ENCODE results near the gene GRIN2C. TPM values are rescaled to one million over a fixed set of nuclear protein-coding genes. Genes with fewer than 3 reads are reported as not detected.

Gene GRIN2C
- total and polyA plus RNA-seq, 9 of the 15 experiments (the other 6 are each of a cell fraction or from before 2014, with no cell fraction given) = under 0.01 to 0.33 (median 0.10) TPM; not detected in 2

DNA sequence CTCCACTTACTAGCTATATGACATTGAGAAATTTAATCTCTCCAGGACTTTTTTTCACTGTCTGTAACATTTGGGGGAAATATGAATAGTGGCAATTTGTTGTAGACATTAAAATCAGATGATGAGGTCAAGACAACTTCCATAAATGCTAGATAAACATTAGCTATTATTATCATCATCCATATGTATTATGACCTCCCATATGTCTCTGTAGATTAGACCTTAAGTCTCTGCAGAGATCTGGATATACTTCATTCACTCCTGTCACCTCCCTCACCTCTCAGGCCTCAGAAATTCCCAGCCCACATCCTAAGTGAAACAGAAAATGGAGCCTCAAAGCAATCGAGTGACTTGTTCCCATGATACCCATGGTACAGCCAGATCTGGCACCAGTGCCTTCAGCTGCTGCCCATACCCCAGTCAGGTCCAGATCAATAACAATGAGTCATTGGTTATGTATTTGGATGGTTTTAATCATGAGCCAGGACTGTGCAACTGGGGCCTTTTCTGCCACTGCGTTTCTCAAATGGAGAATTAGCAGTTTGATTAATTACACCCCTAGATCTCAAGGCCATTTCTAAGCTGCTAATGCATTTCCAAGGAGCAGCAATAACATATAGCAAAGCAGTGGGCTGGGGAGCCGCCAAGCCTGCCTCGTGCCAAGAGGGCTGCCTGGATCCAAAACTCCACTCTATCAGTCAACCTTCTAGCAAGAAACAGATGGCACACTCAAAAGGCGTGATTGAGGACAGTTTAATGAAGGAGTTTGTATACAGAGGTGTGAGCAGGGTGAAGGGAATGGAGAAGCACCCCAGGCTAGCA lies 15.7 kb upstream of the GRIN2C start (continued):
- no peak for TF ChIP-seq ESRRB (CRISPR knock-in tag; IDR thresholded peaks at IDR 0.05; ENCODE audit: borderline replicate concordance)
- TF ChIP-seq TCF3 (CRISPR knock-in tag; IDR thresholded peaks at IDR 0.05) = peak; percentile 33; the same call in 1 of the 2 replicates
- no peak; a peak in 1 of 6 replicates for TF ChIP-seq ZBTB11 (CRISPR knock-in tag; IDR thresholded peaks at IDR 0.05)
- TF ChIP-seq MYC (IDR thresholded peaks at IDR 0.05; ENCODE audit: low read depth, low read length) = no peak
- TF ChIP-seq MYC (CRISPR knock-in tag; IDR thresholded peaks at IDR 0.05; ENCODE audit: borderline replicate concordance, low read depth) = no peak
- no peak for TF ChIP-seq SRF (CRISPR knock-in tag; IDR thresholded peaks at IDR 0.05)
- TF ChIP-seq IRF1 (CRISPR knock-in tag; IDR thresholded peaks at IDR 0.05; ENCODE audit: borderline replicate concordance) = no peak
- no peak for TF ChIP-seq JUNB (CRISPR knock-in tag; conservative IDR thresholded peaks at IDR 0.05)
- no peak for TF ChIP-seq ZNF282 (CRISPR knock-in tag; IDR thresholded peaks at IDR 0.05)
- TF ChIP-seq, protein P1, sequence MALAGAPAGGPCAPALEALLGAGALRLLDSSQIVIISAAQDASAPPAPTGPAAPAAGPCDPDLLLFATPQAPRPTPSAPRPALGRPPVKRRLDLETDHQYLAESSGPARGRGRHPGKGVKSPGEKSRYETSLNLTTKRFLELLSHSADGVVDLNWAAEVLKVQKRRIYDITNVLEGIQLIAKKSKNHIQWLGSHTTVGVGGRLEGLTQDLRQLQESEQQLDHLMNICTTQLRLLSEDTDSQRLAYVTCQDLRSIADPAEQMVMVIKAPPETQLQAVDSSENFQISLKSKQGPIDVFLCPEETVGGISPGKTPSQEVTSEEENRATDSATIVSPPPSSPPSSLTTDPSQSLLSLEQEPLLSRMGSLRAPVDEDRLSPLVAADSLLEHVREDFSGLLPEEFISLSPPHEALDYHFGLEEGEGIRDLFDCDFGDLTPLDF (CRISPR knock-in tag; IDR thresholded peaks at IDR 0.05) = no peak
- no peak for TF ChIP-seq ZNF449 (CRISPR knock-in tag; IDR thresholded peaks at IDR 0.05)
- no peak for TF ChIP-seq FOXM1 (IDR thresholded peaks at IDR 0.05; ENCODE audit: low read depth)
- TF ChIP-seq FOXM1 (CRISPR knock-in tag; IDR thresholded peaks at IDR 0.05; ENCODE audit: low read depth) = 0 out of 2 replicates have a peak, but pooled peaks have one; percentile 29
- no peak for TF ChIP-seq ZEB2 (IDR thresholded peaks at IDR 0.05)
- no peak for TF ChIP-seq ZBTB17 (CRISPR knock-in tag; IDR thresholded peaks at IDR 0.05)
- TF ChIP-seq ID3 (CRISPR knock-in tag; IDR thresholded peaks at IDR 0.05) = no peak
- TF ChIP-seq ID3 (tag; IDR thresholded peaks at IDR 0.05) = no peak

All from K562 (cell line).